HCT116 (cell line): Measurements from ENCODE around the gene GLIPR2. TPM values are rescaled to one million over a fixed set of nuclear protein-coding genes. Genes with fewer than 3 reads are reported as not detected.
A peak's percentile ranks its signal among the peaks of the same experiment; 100 is the strongest.
"Not testable (repeated sequence)": the region's sequence is repeated elsewhere in the genome, so short reads cannot be mapped to it uniquely, and the experiment has no call there.

Experiments used
- ATAC-seq: fragments of 200-7000 bp; cut with Tn5 transposase; 2 replicates; pipeline ENCODE4 v1.9.1; 2020; ENCODE audit warnings: mild to moderate bottlenecking, moderate library complexity
- BruUV-seq: library from RNA; stranded (reverse); fragments of 400-500 nt; replicated peaks from 2 replicates; lab custom pipeline; 2021; lab: Mats Ljungman, UMichigan
- CTCF ChIA-PET: fragments of 300-600 bp; sonication (Branson Sonifier 250); formaldehyde crosslinking; loops from one replicate; lab custom pipeline; 2021; ENCODE audit warnings: antibody characterized with exemption; lab: Charles Lee
- POLR2A ChIA-PET: fragments of 300-600, 350-600 bp; sonication (Branson Sonifier 250); formaldehyde crosslinking; loops from one replicate; lab custom pipeline; 2021; ENCODE audit warnings: antibody characterized with exemption; lab: Charles Lee
- RAD21 ChIA-PET, 2 experiments: fragments of 300-600 bp; sonication (Branson Sonifier 250); formaldehyde crosslinking; loops; one replicate each; lab custom pipeline; 2023; ENCODE audit warnings: low total read pairs in 2 of 2; ENCODE audit not compliant: uncharacterized antibody in 2 of 2, unreplicated experiment in 2 of 2, low non-redundant PET in 1 of 2; lab: Charles Lee
- DNase-seq: peaks from one replicate; pipeline ENCODE4 v3.0.0-alpha.2; 2010; ENCODE audit warnings: low read depth, low spot score
- H2AFZ ChIP-seq: fragments of 200-600 bp; shearing (Covaris generic), sonication (generic); 2 replicates; pipeline ENCODE4 v1.6.1; 2017; ENCODE audit warnings: low read depth, mixed run types, mixed read lengths, antibody characterized with exemption, low read length; ENCODE audit not compliant: poor library complexity, severe bottlenecking
- H3K27ac ChIP-seq: 2 replicates; pipeline ENCODE4 v1.5.1; 2012; ENCODE audit warnings: low read depth, low read length
- H3K27me3 ChIP-seq: fragments of 200-600 bp; sonication (generic); 2 replicates; pipeline ENCODE4 v1.6.1; 2016; ENCODE audit warnings: mixed run types, low read length, mixed read lengths; ENCODE audit not compliant: insufficient read depth
- H3K36me3 ChIP-seq, 2 experiments: fragments of 200-500 bp in 1 of 2; fragments of 200-600 bp in 1 of 2; sonication (Bioruptor generic) in 1 of 2; sonication (generic) in 1 of 2; 2 replicates each; pipeline versions ENCODE4 v1.5.1 to v1.6.1; 2014 to 2016; ENCODE audit warnings: low read length in 2 of 2, inconsistent platforms in 1 of 2, mixed read lengths in 1 of 2, mixed run types in 1 of 2; ENCODE audit not compliant: insufficient read depth in 2 of 2, control insufficient read depth in 1 of 2
- H3K4me1 ChIP-seq, 2 experiments: fragments of 200-600 bp in 1 of 2; sonication (generic) in 1 of 2; 2 replicates each; pipeline versions ENCODE4 v1.5.1 to v1.6.1; 2012 to 2017; ENCODE audit warnings: low read length in 2 of 2, inconsistent platforms in 1 of 2, mild to moderate bottlenecking in 1 of 2, mixed read lengths in 1 of 2, mixed run types in 1 of 2, moderate library complexity in 1 of 2; ENCODE audit not compliant: insufficient read depth in 2 of 2, control insufficient read depth in 1 of 2
- H3K4me2 ChIP-seq: fragments of 200-600 bp; sonication (generic); 2 replicates; pipeline ENCODE4 v1.6.1; 2017; ENCODE audit warnings: mixed run types, low read length, mixed read lengths
- H3K4me3 ChIP-seq, 2 experiments: fragments of 200-600 bp in 1 of 2; sonication (generic) in 1 of 2; replicated peaks in 1 of 2; 2 replicates each; pipeline ENCODE4 v1.5.1; 2011 to 2016; ENCODE audit warnings: low read length in 2 of 2, control low read depth in 1 of 2, low read depth in 1 of 2, mild to moderate bottlenecking in 1 of 2, mixed read lengths in 1 of 2, mixed run types in 1 of 2
- H3K79me2 ChIP-seq: fragments of 200-600 bp; sonication (generic); 2 replicates; pipeline ENCODE4 v1.6.1; 2017; ENCODE audit warnings: mild to moderate bottlenecking, mixed run types, low read length, moderate library complexity, mixed read lengths; ENCODE audit not compliant: insufficient read depth
- H3K9ac ChIP-seq: fragments of 200-600 bp; sonication (generic); 2 replicates; pipeline ENCODE4 v1.6.1; 2016; ENCODE audit warnings: low read length, mixed read lengths
- H3K9me2 ChIP-seq: fragments of 200-600 bp; sonication (generic), shearing (Covaris generic); 2 replicates; pipeline ENCODE4 v1.6.1; 2017; ENCODE audit warnings: mixed run types, mild to moderate bottlenecking, moderate library complexity; ENCODE audit not compliant: insufficient read depth
- H3K9me3 ChIP-seq, 2 experiments: fragments of 200-500 bp in 1 of 2; fragments of 200-600 bp in 1 of 2; sonication (Bioruptor generic) in 1 of 2; sonication (generic) in 1 of 2; 2 replicates each; pipeline ENCODE4 v1.6.1; 2014 to 2017; ENCODE audit warnings: low read length in 2 of 2, mixed read lengths in 2 of 2, inconsistent platforms in 1 of 2, low read depth in 1 of 2, mild to moderate bottlenecking in 1 of 2, mixed run types in 1 of 2, moderate library complexity in 1 of 2; ENCODE audit not compliant: control insufficient read depth in 1 of 2, insufficient read depth in 1 of 2
- H4K20me1 ChIP-seq: fragments of 200-600 bp; sonication (generic), shearing (Covaris generic); 2 replicates; pipeline ENCODE4 v1.6.1; 2017; ENCODE audit warnings: mixed run types, mild to moderate bottlenecking, moderate library complexity; ENCODE audit not compliant: insufficient read depth
- CTCF ChIP-seq, 3 experiments: fragments of 200-600 bp in 1 of 3; sonication (generic) in 1 of 3; IDR thresholded peaks in 2 of 3; conservative IDR thresholded peaks in 1 of 3; 2 replicates each; pipeline ENCODE4 v1.5.1; 2012 to 2017; ENCODE audit warnings: low read depth in 2 of 3, low read length in 2 of 3, antibody characterized with exemption in 1 of 3, borderline replicate concordance in 1 of 3, control low read depth in 1 of 3, mild to moderate bottlenecking in 1 of 3, mixed read lengths in 1 of 3, mixed run types in 1 of 3, moderate library complexity in 1 of 3; ENCODE audit not compliant: insufficient read depth in 1 of 3
- FOSL1 ChIP-seq: IDR thresholded peaks from 2 replicates; pipeline ENCODE4 v1.6.1; 2012; ENCODE audit warnings: low read depth
- MAX ChIP-seq: IDR thresholded peaks from 2 replicates; pipeline ENCODE4 v1.6.1; 2012
- POLR2AphosphoS5 ChIP-seq: IDR thresholded peaks from 2 replicates; pipeline ENCODE4 v1.6.1; 2011; ENCODE audit warnings: mild to moderate bottlenecking, low read depth, low read length, moderate library complexity
- SP1 ChIP-seq: IDR thresholded peaks from 2 replicates; pipeline ENCODE4 v1.6.1; 2012; ENCODE audit warnings: low read depth
- SRF ChIP-seq: IDR thresholded peaks from 2 replicates; pipeline ENCODE4 v1.6.1; 2012; ENCODE audit warnings: low read depth
- TCF7L2 ChIP-seq: IDR thresholded peaks from 2 replicates; pipeline ENCODE4 v1.7.0; 2011; ENCODE audit warnings: borderline replicate concordance, inconsistent platforms; ENCODE audit not compliant: insufficient read depth, insufficient read length; ENCODE audit errors: extremely low read depth
- ZFX ChIP-seq: fragments of 450-650 bp; IDR thresholded peaks from 2 replicates; pipeline ENCODE4 v1.6.1; 2017
- intact Hi-C: fragments of 100-400 bp; cut with micrococcal nuclease; formaldehyde crosslinking; loops from 2 replicates; pipeline ENCODE4 v1.10.0; 2022
- total RNA-seq: library from RNA; stranded (reverse); gene quantifications from one replicate; pipeline ENCODE4 v1.2.1, GENCODE V29; 2021; ENCODE audit not compliant: unreplicated experiment

The GLIPR2 gene
- total RNA-seq, 1 experiment from 2014 or later: 14.5 TPM

- H3K27ac ChIP-seq: no peak overlapping the region
- no peaks in the 10 kb centered on the region for H3K36me3 ChIP-seq
- POLR2A ChIA-PET: no interaction called here
- no peaks in the 10 kb centered on the region for H3K9me2 ChIP-seq
- CTCF ChIA-PET: no interaction called here
- intact Hi-C loops: no loop called here
- RAD21 ChIA-PET: no interaction called here
- no peak overlapping the region for H3K4me2 ChIP-seq
- ATAC-seq: no peak
- no peaks in the 10 kb centered on the region for H3K79me2 ChIP-seq
- H2AFZ ChIP-seq: no peak overlapping the region
- no peaks in the 10 kb centered on the region; a peak in 1 of 4 replicates for H3K9me3 ChIP-seq
- H3K4me3 ChIP-seq: no peak overlapping the region
- H4K20me1 ChIP-seq: no peaks in the 10 kb centered on the region
- H3K27me3 ChIP-seq: no peaks in the 10 kb centered on the region
- BruUV-seq: no TSS peak
- H3K4me1 ChIP-seq: peaks cover 0 to 15% of the 10 kb centered on the region in 2 experiments; a peak in 1 of 4 replicates
- no peak overlapping the region for H3K9ac ChIP-seq
- DNase-seq: no peak
- TF ChIP-seq TCF7L2 (no peak), SP1 (no peak), SRF (no peak), FOSL1 (no peak), ZFX (no peak), POLR2AphosphoS5 (no peak), CTCF (IDR thresholded peaks at IDR 0.05 in 2 of 3, conservative IDR thresholded peaks at IDR 0.05 in 1 of 3; ENCODE audit: borderline replicate concordance in 1 of 3, insufficient read depth in 1 of 3, low read depth in 2 of 3, low read length in 2 of 3) (no peak), MAX (no peak)
These were observed 22.4 kb downstream of the GLIPR2 start for GRCh38 chr9:36158917-36159316.

GRCh38 chr9:36159509-36159908, 23.0 kb downstream of the GLIPR2 start:
- ATAC-seq: not testable (repeated sequence)

GRCh38 chr9:36160126-36160525, 23.6 kb downstream of the GLIPR2 start:
- H3K9me2 ChIP-seq, H3K36me3 ChIP-seq, H3K27me3 ChIP-seq, intact Hi-C loops, H3K79me2 ChIP-seq, H2AFZ ChIP-seq, H3K9me3 ChIP-seq, DNase-seq, H4K20me1 ChIP-seq, POLR2A ChIA-PET, BruUV-seq, H3K4me2 ChIP-seq, RAD21 ChIA-PET, H3K4me3 ChIP-seq, CTCF ChIA-PET, H3K27ac ChIP-seq, ATAC-seq, H3K9ac ChIP-seq: not testable (repeated sequence)
- peaks cover 0 to 15% of the 10 kb centered on the region in 2 experiments; a peak in 1 of 4 replicates for H3K4me1 ChIP-seq

More at GRCh38 chr9:36159509-36159908, 23.0 kb downstream of the GLIPR2 start:
- peak overlapping the region; percentile 5; the same call in 1 of the 2 replicates for H3K4me2 ChIP-seq
- RAD21 ChIA-PET, CTCF ChIA-PET, H3K27ac ChIP-seq, intact Hi-C loops, H3K9ac ChIP-seq, H3K36me3 ChIP-seq, H3K9me3 ChIP-seq, H3K4me3 ChIP-seq, H4K20me1 ChIP-seq, H3K9me2 ChIP-seq, H3K79me2 ChIP-seq, DNase-seq, POLR2A ChIA-PET, H3K27me3 ChIP-seq, BruUV-seq, H2AFZ ChIP-seq: not testable (repeated sequence)
- H3K4me1 ChIP-seq: peaks cover 0 to 15% of the 10 kb centered on the region in 2 experiments; a peak in 1 of 4 replicates
